ENCODE results near the gene CCL21.

Gene CCL21

DNA sequence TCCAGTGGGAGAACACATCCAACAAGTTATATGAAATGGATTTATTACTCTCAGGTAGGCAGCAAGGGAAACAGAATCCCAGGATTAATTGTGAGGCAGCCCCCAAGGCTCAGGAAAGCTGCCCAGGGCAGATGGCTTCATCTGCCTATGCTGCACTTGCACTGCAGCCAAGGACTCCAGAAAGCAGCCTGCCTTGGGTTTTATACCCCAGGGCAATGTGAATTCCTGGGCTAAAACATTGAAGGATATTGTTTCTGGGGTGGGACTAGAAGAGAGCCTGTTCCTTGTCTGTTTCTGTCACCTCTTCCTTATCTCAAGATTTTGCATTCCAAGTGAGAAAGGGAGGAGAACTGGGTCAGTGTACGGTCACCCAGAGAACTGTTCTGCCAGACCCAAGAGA, 38.6 kb downstream of the CCL21 start:
- TF ChIP-seq OSR1 (CRISPR knock-in tag; IDR thresholded peaks at IDR 0.05): no peak
- no peak for TF ChIP-seq TOX (CRISPR knock-in tag; IDR thresholded peaks at IDR 0.05; ENCODE audit: borderline replicate concordance)
- no peak for TF ChIP-seq GLIS3 (CRISPR knock-in tag; IDR thresholded peaks at IDR 0.05)
- TF ChIP-seq, protein P1, sequence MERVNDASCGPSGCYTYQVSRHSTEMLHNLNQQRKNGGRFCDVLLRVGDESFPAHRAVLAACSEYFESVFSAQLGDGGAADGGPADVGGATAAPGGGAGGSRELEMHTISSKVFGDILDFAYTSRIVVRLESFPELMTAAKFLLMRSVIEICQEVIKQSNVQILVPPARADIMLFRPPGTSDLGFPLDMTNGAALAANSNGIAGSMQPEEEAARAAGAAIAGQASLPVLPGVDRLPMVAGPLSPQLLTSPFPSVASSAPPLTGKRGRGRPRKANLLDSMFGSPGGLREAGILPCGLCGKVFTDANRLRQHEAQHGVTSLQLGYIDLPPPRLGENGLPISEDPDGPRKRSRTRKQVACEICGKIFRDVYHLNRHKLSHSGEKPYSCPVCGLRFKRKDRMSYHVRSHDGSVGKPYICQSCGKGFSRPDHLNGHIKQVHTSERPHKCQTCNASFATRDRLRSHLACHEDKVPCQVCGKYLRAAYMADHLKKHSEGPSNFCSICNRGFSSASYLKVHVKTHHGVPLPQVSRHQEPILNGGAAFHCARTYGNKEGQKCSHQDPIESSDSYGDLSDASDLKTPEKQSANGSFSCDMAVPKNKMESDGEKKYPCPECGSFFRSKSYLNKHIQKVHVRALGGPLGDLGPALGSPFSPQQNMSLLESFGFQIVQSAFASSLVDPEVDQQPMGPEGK (CRISPR knock-in tag; IDR thresholded peaks at IDR 0.05; ENCODE audit: borderline replicate concordance): no peak
- no peak for TF ChIP-seq TCF4 (CRISPR knock-in tag; IDR thresholded peaks at IDR 0.05; ENCODE audit: borderline replicate concordance)
- no peak for TF ChIP-seq ZNF8 (CRISPR knock-in tag; IDR thresholded peaks at IDR 0.05)
- TF ChIP-seq, protein P2, sequence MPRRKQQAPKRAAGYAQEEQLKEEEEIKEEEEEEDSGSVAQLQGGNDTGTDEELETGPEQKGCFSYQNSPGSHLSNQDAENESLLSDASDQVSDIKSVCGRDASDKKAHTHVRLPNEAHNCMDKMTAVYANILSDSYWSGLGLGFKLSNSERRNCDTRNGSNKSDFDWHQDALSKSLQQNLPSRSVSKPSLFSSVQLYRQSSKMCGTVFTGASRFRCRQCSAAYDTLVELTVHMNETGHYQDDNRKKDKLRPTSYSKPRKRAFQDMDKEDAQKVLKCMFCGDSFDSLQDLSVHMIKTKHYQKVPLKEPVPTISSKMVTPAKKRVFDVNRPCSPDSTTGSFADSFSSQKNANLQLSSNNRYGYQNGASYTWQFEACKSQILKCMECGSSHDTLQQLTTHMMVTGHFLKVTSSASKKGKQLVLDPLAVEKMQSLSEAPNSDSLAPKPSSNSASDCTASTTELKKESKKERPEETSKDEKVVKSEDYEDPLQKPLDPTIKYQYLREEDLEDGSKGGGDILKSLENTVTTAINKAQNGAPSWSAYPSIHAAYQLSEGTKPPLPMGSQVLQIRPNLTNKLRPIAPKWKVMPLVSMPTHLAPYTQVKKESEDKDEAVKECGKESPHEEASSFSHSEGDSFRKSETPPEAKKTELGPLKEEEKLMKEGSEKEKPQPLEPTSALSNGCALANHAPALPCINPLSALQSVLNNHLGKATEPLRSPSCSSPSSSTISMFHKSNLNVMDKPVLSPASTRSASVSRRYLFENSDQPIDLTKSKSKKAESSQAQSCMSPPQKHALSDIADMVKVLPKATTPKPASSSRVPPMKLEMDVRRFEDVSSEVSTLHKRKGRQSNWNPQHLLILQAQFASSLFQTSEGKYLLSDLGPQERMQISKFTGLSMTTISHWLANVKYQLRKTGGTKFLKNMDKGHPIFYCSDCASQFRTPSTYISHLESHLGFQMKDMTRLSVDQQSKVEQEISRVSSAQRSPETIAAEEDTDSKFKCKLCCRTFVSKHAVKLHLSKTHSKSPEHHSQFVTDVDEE (CRISPR knock-in tag; IDR thresholded peaks at IDR 0.05): no peak
- TF ChIP-seq PPARA (CRISPR knock-in tag; IDR thresholded peaks at IDR 0.05; ENCODE audit: borderline replicate concordance): no peak
- TF ChIP-seq ESRRG (CRISPR knock-in tag; IDR thresholded peaks at IDR 0.05): no peak
- TF ChIP-seq ZFP3 (CRISPR knock-in tag; IDR thresholded peaks at IDR 0.05): no peak
- no peak for TF ChIP-seq ZNF70 (CRISPR knock-in tag; IDR thresholded peaks at IDR 0.05)
- ATAC-seq: no peak

DNA sequence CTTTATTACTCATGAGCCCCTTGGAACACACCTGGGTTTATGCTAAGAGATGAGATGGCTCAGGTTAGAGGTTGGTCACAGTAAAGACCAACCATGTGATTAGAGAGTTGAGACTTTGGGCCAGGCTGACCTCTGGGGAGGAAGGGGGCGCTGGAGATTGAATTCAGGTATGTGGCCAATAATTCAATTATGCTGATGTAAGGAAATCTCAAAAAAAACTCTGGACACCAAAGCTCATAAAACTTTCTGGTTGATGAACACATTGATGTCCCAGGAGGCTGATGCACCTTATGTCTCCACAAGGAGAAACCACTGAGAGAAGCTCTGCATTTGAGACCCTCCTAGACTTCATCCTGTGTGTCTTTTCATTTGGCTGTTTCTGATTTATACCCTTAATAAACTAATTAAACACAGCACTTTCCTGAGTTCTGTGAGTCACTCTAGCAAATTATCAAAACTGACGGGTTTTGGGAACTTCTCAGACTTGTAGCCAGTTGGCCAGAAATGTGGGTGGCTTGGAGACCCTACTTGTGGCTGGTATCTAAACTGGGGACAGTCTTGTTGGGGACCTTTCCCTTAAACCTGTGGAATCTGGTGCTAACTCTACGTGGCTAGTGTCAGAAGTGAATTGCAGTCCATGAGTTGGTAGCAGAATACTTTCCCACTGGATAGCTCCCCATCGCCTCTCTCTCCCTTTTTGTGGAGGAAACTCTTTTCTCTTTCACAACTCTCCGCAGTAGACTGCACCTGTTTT, 40.0 kb downstream of the CCL21 start:
- ATAC-seq: no peak
- TF ChIP-seq PPARA (CRISPR knock-in tag; IDR thresholded peaks at IDR 0.05; ENCODE audit: borderline replicate concordance) (no peak), ZFP30 (CRISPR knock-in tag; IDR thresholded peaks at IDR 0.05) (no peak), ESRRG (CRISPR knock-in tag; IDR thresholded peaks at IDR 0.05) (no peak), TCF4 (CRISPR knock-in tag; IDR thresholded peaks at IDR 0.05; ENCODE audit: borderline replicate concordance) (no peak), OSR1 (CRISPR knock-in tag; IDR thresholded peaks at IDR 0.05) (no peak), CSDC2 (CRISPR knock-in tag; IDR thresholded peaks at IDR 0.05) (no peak), RARB (CRISPR knock-in tag; IDR thresholded peaks at IDR 0.05) (no peak), ISL1 (CRISPR knock-in tag; IDR thresholded peaks at IDR 0.05) (no peak)
- TF ChIP-seq, protein P3, sequence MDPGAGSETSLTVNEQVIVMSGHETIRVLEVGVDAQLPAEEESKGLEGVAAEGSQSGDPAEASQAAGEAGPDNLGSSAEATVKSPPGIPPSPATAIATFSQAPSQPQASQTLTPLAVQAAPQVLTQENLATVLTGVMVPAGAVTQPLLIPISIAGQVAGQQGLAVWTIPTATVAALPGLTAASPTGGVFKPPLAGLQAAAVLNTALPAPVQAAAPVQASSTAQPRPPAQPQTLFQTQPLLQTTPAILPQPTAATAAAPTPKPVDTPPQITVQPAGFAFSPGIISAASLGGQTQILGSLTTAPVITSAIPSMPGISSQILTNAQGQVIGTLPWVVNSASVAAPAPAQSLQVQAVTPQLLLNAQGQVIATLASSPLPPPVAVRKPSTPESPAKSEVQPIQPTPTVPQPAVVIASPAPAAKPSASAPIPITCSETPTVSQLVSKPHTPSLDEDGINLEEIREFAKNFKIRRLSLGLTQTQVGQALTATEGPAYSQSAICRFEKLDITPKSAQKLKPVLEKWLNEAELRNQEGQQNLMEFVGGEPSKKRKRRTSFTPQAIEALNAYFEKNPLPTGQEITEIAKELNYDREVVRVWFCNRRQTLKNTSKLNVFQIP (CRISPR knock-in tag; IDR thresholded peaks at IDR 0.05; ENCODE audit: borderline replicate concordance, low read depth): no peak
- TF ChIP-seq, protein P4, sequence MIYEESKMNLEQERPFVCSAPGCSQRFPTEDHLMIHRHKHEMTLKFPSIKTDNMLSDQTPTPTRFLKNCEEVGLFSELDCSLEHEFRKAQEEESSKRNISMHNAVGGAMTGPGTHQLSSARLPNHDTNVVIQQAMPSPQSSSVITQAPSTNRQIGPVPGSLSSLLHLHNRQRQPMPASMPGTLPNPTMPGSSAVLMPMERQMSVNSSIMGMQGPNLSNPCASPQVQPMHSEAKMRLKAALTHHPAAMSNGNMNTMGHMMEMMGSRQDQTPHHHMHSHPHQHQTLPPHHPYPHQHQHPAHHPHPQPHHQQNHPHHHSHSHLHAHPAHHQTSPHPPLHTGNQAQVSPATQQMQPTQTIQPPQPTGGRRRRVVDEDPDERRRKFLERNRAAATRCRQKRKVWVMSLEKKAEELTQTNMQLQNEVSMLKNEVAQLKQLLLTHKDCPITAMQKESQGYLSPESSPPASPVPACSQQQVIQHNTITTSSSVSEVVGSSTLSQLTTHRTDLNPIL (CRISPR knock-in tag; IDR thresholded peaks at IDR 0.05; ENCODE audit: low read depth): no peak

DNA sequence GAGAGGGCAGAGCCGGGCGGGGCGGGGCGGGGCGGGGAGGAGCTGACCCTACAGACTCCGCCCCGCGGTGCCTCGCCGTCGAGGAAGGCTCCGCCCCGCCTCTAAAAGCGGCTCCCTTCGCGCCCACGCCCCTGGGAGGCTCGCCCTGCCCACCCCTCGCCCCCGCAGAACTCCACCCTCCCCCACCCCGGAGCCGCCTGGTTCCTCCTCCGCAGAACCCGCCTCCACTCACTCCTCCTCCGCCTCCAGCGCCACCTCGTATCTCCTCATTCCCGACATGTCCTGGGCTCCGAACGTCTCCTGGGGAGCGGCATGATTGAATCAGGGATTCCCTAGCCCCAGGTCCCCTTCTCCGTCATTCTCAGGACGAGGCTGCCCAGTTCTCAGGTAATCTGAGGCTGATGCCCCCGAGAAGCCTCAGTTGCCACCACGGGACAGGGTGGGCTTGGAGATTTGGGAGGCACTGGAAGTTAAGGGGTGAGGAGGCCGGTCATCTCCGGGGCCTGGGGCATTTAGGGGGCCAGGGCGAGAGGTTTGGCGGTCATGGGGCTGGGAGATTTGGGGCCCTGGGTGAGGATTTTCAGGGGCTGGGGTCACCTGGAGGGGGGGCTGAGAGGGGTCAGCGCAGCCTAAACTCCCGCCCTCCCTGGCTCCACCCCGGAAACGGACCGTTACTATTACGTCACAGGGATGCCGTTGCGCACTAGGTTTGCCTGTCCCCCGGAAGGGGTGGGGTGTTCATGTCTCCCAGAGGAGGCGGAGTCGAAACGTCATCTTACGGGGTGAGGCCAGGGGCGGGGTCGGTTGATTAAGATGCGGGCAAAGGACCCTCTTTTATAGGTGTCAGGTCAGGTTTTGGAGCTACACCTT, 44.3 kb downstream of the CCL21 start:
- TF ChIP-seq, protein P1 (CRISPR knock-in tag; IDR thresholded peaks at IDR 0.05; ENCODE audit: borderline replicate concordance): peak; percentile 51; the same call in 1 of the 2 replicates
- TF ChIP-seq, protein P4 (CRISPR knock-in tag; IDR thresholded peaks at IDR 0.05; ENCODE audit: low read depth): no peak
- ATAC-seq: peak; percentile 86
